ENCODE results near the gene SLC25A25.
"Not testable (repeated sequence)": the region's sequence is repeated elsewhere in the genome, so short reads cannot be mapped to it uniquely, and the experiment has no call there.

Gene SLC25A25

GRCh38 chr9:128132139-128132538, 64.1 kb downstream of the SLC25A25 start:
- intact Hi-C loops (cut with DNase I), result not testable (repeated sequence)
- DNase-seq, result peak in 6 of 10 donors; percentile 29 to 93 (median 55)

GRCh38 chr9:128135561-128135960, 67.5 kb downstream of the SLC25A25 start:
- intact Hi-C loops (cut with DNase I), result not testable (repeated sequence)

GRCh38 chr9:128136816-128137793, 69.1 kb downstream of the SLC25A25 start:
- DNase-seq, result peak in 4 of 10 donors; percentile 1 to 54 (median 28)
- intact Hi-C loops (cut with DNase I), result no loop called here

More at GRCh38 chr9:128135561-128135960, 67.5 kb downstream of the SLC25A25 start:
- peak in 4 of 10 donors; percentile 4 to 67 (median 16) for DNase-seq

- intact Hi-C loops (cut with DNase I), result no loop called here
- DNase-seq, result peak in 3 of 10 donors; percentile 8 to 19 (median 11)
Observed at GRCh38 chr9:128138001-128138400, 70.0 kb downstream of the SLC25A25 start.

- intact Hi-C loops (cut with DNase I), result no loop called here
- DNase-seq, result peak in 3 of 10 donors; percentile 1 to 16 (median 1)
Observed at GRCh38 chr9:128139621-128140020, 71.6 kb downstream of the SLC25A25 start.

- peak in 3 of 10 donors; percentile 4 to 39 (median 35) for DNase-seq
- intact Hi-C loops (cut with DNase I), result no loop called here
Observed at GRCh38 chr9:128141604-128142003, 73.6 kb downstream of the SLC25A25 start.

- peak in 3 of 10 donors; percentile 3 to 65 (median 8) for DNase-seq
- intact Hi-C loops (cut with DNase I), result no loop called here
Observed at GRCh38 chr9:128142061-128142460, 74.0 kb downstream of the SLC25A25 start.

GRCh38 chr9:128142596-128142995, 74.6 kb downstream of the SLC25A25 start:
- intact Hi-C loops (cut with DNase I), result no loop called here
- DNase-seq, result peak in 2 of 10 donors; percentile 27 to 71

- peak in 4 of 10 donors; percentile 3 to 30 (median 18) for DNase-seq
- intact Hi-C loops (cut with DNase I), result no loop called here
Observed at GRCh38 chr9:128143525-128144238, 75.7 kb downstream of the SLC25A25 start.

- peak in 4 of 10 donors; percentile 4 to 71 (median 54) for DNase-seq
- intact Hi-C loops (cut with DNase I), result no loop called here
Observed at GRCh38 chr9:128144239-128145181, 76.5 kb downstream of the SLC25A25 start.

- DNase-seq, result peak in 4 of 10 donors; percentile 1 to 38 (median 8)
- intact Hi-C loops (cut with DNase I), result no loop called here
Observed at GRCh38 chr9:128145536-128145935, 77.5 kb downstream of the SLC25A25 start.

- peak in 5 of 10 donors; percentile 3 to 72 (median 59) for DNase-seq
- intact Hi-C loops (cut with DNase I), result no loop called here
Observed at GRCh38 chr9:128145951-128146351, 77.9 kb downstream of the SLC25A25 start.

GRCh38 chr9:128146591-128147120, 78.6 kb downstream of the SLC25A25 start:
- intact Hi-C loops (cut with DNase I), result no loop called here
- peak in 4 of 10 donors; percentile 7 to 46 (median 28) for DNase-seq

- peak in 5 of 10 donors; percentile 0 to 73 (median 8) for DNase-seq
- intact Hi-C loops (cut with DNase I), result no loop called here
Observed at GRCh38 chr9:128148509-128149000, 80.5 kb downstream of the SLC25A25 start.

- intact Hi-C loops (cut with DNase I), result no loop called here
- DNase-seq, result peak in 5 of 10 donors; percentile 1 to 58 (median 21)
Observed at GRCh38 chr9:128149001-128149701, 81.1 kb downstream of the SLC25A25 start, which contains the start of gene LCN2. LCN2 (plus strand) TSS chr9:128149453; CDS start chr9:128149526, 73 bp downstream.

- intact Hi-C loops (cut with DNase I), result no loop called here
- DNase-seq, result peak in 4 of 10 donors; percentile 6 to 77 (median 50)
Observed at GRCh38 chr9:128149951-128150593, 82.0 kb downstream of the SLC25A25 start.

- DNase-seq, result peak in 4 of 10 donors; percentile 23 to 83 (median 39)
- intact Hi-C loops (cut with DNase I), result no loop called here
Observed at GRCh38 chr9:128150594-128151308, 82.7 kb downstream of the SLC25A25 start.

Data from posterior cingulate gyrus (tissue), 11 donors.